ENCODE results near the gene GEMIN5. TPM values are rescaled to one million over a fixed set of nuclear protein-coding genes. Genes with fewer than 3 reads are reported as not detected.

Gene GEMIN5
- total RNA-seq, 1 experiment from 2014 or later = 35.8 TPM

GRCh38 chr5:154841273-154841661 is 96.7 kb downstream of the GEMIN5 start:
- H3K4me3 Mint-ChIP-seq = no peak overlapping the region
- H4K20me1 ChIP-seq (ENCODE audit: control insufficient read depth, insufficient read depth, insufficient read length) = no peaks in the 10 kb centered on the region
- H3K14ac ChIP-seq (ENCODE audit: insufficient read depth, low read length) = no peak overlapping the region
- no peak overlapping the region for H2BK15ac ChIP-seq (ENCODE audit: low read depth, low read length)
- no peaks in the 10 kb centered on the region for H3K9me3 ChIP-seq (ENCODE audit: control insufficient read depth, low read depth, low read length)
- TF ChIP-seq CTCF (conservative IDR thresholded peaks at IDR 0.05) = no peak
- H2BK12ac ChIP-seq (ENCODE audit: insufficient read length, low read depth, low read length) = no peak overlapping the region
- H3K9ac ChIP-seq (ENCODE audit: extremely low read depth, insufficient read length, low read length) = no peak overlapping the region
- H3K9me3 Mint-ChIP-seq = no peaks in the 10 kb centered on the region
- H3K27me3 Mint-ChIP-seq (ENCODE audit: low read depth) = no peaks in the 10 kb centered on the region; the same call in 1 of the 2 replicates
- no peak overlapping the region for H3T11ph ChIP-seq (ENCODE audit: low read length)
- no peaks in the 10 kb centered on the region; a peak in 1 of 7 replicates for H3K36me3 Mint-ChIP-seq (ENCODE audit: insufficient read depth in 1 of 3, low read depth in 3 of 3)
- no peak overlapping the region for H3K23ac ChIP-seq (ENCODE audit: insufficient read length, low read depth, low read length)
- H3K4me1 ChIP-seq (ENCODE audit: insufficient read depth, low read length) = no peaks in the 10 kb centered on the region
- H4K91ac ChIP-seq (ENCODE audit: insufficient read length, low read depth, low read length) = no peak overlapping the region
- H2BK5ac ChIP-seq (ENCODE audit: insufficient read length, low read length) = no peak overlapping the region
- H4K8ac ChIP-seq (replicated peaks; ENCODE audit: insufficient read length, low read depth, low read length) = no peak overlapping the region
- H3K27ac ChIP-seq (ENCODE audit: insufficient read length, low read depth, low read length) = no peak overlapping the region
- H3K27ac Mint-ChIP-seq = no peak overlapping the region
- no peak overlapping the region for H2BK20ac ChIP-seq (ENCODE audit: low read depth, low read length, poor library complexity, severe bottlenecking)
- H3K79me1 ChIP-seq (ENCODE audit: insufficient read depth, low read depth, low read length, poor library complexity, severe bottlenecking) = no peaks in the 10 kb centered on the region
- no peak for DNase-seq
- no peaks in the 10 kb centered on the region; a peak in 1 of 4 replicates for H3K4me1 Mint-ChIP-seq
- no peak overlapping the region for H4K5ac ChIP-seq (ENCODE audit: insufficient read length, low read depth, low read length)
- H3K56ac ChIP-seq (ENCODE audit: insufficient read length, low read depth, low read length) = no peak overlapping the region
- no peak overlapping the region for H3K4ac ChIP-seq (ENCODE audit: low read depth, low read length)
- no peaks in the 10 kb centered on the region for H3K79me2 ChIP-seq (ENCODE audit: insufficient read depth, low read length)
- no peak overlapping the region for H3K4me2 ChIP-seq (ENCODE audit: insufficient read depth, insufficient read length, low read length)
- H3K23me2 ChIP-seq (ENCODE audit: insufficient read length, low read depth, low read length, poor library complexity, severe bottlenecking) = no peaks in the 10 kb centered on the region
- H2AFZ ChIP-seq (ENCODE audit: low read length) = no peak overlapping the region
- no peaks in the 10 kb centered on the region for H3K27me3 ChIP-seq (ENCODE audit: insufficient read depth, low read length)
- H2BK120ac ChIP-seq (ENCODE audit: low read depth, low read length, poor library complexity, severe bottlenecking) = no peak overlapping the region
- H2AK5ac ChIP-seq (ENCODE audit: insufficient read length, low read length) = no peak overlapping the region
- H3K18ac ChIP-seq (ENCODE audit: insufficient read length, low read depth, low read length) = no peak overlapping the region
